ENCODE data around the gene CSF3R. TPM values are rescaled to one million over a fixed set of nuclear protein-coding genes. Genes with fewer than 3 reads are reported as not detected.

The CSF3R gene
- total RNA-seq, 2 donors from 2014 or later, result 3.9 to 17.0 TPM

DNA sequence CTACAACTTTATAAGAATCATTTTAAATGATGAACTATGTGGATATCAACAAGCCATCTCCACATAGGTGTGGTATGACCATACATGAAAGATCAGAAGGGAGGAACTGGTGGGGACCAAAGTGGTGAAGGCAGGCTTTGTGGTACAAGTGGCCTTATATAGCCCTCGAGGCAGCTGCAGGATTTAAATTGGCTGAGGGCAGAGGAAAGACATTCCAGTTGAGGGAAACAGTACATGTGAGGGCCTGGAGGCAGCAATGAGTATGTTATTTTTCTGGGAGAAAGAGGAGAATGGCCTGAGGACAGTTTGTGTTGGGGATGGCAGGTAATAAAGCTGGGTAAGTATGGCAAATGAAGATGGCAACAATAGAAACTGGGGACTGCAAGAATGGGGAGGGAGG is 49.6 kb downstream of the CSF3R start:
- H3K4me3 ChIP-seq, result no peak overlapping the region
- TF ChIP-seq POLR2AphosphoS5 (IDR thresholded peaks at IDR 0.05) (no peak), POLR2A (IDR thresholded peaks at IDR 0.05) (no peak)
- TF ChIP-seq, protein P1, sequence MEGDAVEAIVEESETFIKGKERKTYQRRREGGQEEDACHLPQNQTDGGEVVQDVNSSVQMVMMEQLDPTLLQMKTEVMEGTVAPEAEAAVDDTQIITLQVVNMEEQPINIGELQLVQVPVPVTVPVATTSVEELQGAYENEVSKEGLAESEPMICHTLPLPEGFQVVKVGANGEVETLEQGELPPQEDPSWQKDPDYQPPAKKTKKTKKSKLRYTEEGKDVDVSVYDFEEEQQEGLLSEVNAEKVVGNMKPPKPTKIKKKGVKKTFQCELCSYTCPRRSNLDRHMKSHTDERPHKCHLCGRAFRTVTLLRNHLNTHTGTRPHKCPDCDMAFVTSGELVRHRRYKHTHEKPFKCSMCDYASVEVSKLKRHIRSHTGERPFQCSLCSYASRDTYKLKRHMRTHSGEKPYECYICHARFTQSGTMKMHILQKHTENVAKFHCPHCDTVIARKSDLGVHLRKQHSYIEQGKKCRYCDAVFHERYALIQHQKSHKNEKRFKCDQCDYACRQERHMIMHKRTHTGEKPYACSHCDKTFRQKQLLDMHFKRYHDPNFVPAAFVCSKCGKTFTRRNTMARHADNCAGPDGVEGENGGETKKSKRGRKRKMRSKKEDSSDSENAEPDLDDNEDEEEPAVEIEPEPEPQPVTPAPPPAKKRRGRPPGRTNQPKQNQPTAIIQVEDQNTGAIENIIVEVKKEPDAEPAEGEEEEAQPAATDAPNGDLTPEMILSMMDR (IDR thresholded peaks at IDR 0.05), result no peak
- no peaks in the 10 kb centered on the region for H3K9me3 ChIP-seq
- H3K36me3 ChIP-seq, result no peaks in the 10 kb centered on the region
- H3K27me3 ChIP-seq (replicated peaks; ENCODE audit: insufficient read depth), result no peaks in the 10 kb centered on the region
- H3K27ac ChIP-seq, result no peak overlapping the region
- intact Hi-C loops (cut with DNase I), result no loop called here
- 52% methylated on average over 1 of the region's 1 CpG for WGBS
- H3K4me1 ChIP-seq (replicated peaks), result no peaks in the 10 kb centered on the region
- DNase-seq (ENCODE audit: low spot score), result no peak

DNA sequence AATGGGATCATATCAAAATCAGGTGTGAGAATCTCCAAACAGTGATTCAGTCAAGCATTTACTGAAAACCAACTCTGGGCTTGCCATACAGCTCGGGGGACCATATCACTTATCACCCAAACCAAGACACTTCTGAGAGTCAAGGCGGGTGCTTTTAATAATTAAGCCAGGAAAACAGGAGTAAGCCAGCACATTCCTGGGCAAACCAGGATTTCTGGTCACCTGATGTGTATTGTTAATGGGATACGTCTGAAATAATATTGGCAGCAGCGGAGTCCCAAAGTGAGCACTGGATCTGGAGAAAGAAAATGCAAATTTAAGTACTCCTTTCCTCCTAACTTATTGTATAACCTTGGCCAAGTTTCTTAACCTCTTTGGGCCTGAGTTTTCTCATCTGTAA is 50.1 kb downstream of the CSF3R start:
- Histone ChIP-seq H3K4me1 (replicated peaks) (no peaks in the 10 kb centered on the region), H3K9me3 (no peaks in the 10 kb centered on the region), H3K4me3 (no peak overlapping the region), H3K27ac (no peak overlapping the region), H3K27me3 (replicated peaks; ENCODE audit: insufficient read depth) (no peaks in the 10 kb centered on the region), H3K36me3 (no peaks in the 10 kb centered on the region)
- WGBS, result 32% methylated on average over 4 of the region's 4 CpGs
- intact Hi-C loops (cut with DNase I), result no loop called here
- DNase-seq (ENCODE audit: low spot score), result no peak
- TF ChIP-seq POLR2A (IDR thresholded peaks at IDR 0.05) (no peak), POLR2AphosphoS5 (IDR thresholded peaks at IDR 0.05) (peak; percentile 22)
- TF ChIP-seq, protein P1 (IDR thresholded peaks at IDR 0.05), result no peak

DNA sequence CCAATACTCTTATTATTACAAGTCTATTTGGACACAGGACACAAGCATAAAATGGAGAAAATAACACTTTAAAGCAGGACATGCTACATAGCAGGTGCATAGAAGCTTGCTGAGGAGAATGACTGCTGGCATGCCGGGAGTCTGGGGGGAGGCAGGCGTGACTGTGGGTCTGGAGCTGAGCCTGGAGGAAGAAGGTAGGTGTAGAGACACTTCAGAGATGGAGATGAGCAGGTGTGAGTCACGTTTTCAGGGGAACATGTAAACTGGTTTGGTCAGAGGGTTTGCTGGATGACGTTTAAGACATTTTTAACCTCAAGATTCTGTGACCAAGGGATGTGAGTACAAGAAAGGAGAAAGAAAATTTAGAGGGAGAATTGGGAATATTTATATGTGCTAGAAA is 56.9 kb downstream of the CSF3R start:
- intact Hi-C loops (cut with DNase I), result loop anchor here (10.0 kb wide), 1 partner anchor 281 kb away; the partner anchor contains the start of gene TRAPPC3
- Histone ChIP-seq H3K27ac (no peak overlapping the region), H3K9me3 (no peaks in the 10 kb centered on the region), H3K27me3 (replicated peaks; ENCODE audit: insufficient read depth) (no peaks in the 10 kb centered on the region), H3K4me3 (no peak overlapping the region), H3K36me3 (no peaks in the 10 kb centered on the region), H3K4me1 (replicated peaks) (no peaks in the 10 kb centered on the region)
- WGBS, result 60% methylated on average over 4 of the region's 4 CpGs
- TF ChIP-seq, protein P1 (IDR thresholded peaks at IDR 0.05), result no peak
- no peak for TF ChIP-seq POLR2AphosphoS5 (IDR thresholded peaks at IDR 0.05)
- no peak for TF ChIP-seq POLR2A (IDR thresholded peaks at IDR 0.05)
- no peak for DNase-seq (ENCODE audit: low spot score)

DNA sequence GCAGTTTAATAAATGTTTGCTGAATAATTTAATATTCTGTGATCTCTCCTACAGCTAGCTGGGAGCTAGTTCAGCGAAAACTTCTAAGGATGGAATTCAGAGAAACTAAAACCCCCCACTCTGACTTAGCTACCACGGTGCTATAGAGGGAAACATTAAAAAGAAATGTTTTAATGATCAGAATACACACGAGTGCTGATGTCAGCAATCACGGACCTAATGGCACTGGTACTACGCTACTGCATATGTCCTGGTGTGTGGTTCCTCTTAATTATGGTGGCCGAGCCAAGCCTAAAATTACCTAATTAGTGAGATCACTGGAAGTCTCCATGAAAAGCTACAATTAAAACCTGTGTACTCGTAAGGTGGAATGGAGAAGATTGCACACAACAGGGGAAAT is 61.1 kb downstream of the CSF3R start:
- no peak overlapping the region for H3K27ac ChIP-seq
- no peak for TF ChIP-seq POLR2A (IDR thresholded peaks at IDR 0.05)
- TF ChIP-seq, protein P1 (IDR thresholded peaks at IDR 0.05), result no peak
- no peak for TF ChIP-seq POLR2AphosphoS5 (IDR thresholded peaks at IDR 0.05)
- no peaks in the 10 kb centered on the region for H3K4me1 ChIP-seq (replicated peaks)
- H3K9me3 ChIP-seq, result no peaks in the 10 kb centered on the region
- H3K4me3 ChIP-seq, result no peak overlapping the region
- no peak for DNase-seq (ENCODE audit: low spot score)
- H3K36me3 ChIP-seq, result no peaks in the 10 kb centered on the region
- intact Hi-C loops (cut with DNase I), result loop anchor here (2.0 to 10.0 kb wide), 2 partner anchors 79 to 277 kb away; partner anchors contain the start of gene TRAPPC3
- H3K27me3 ChIP-seq (replicated peaks; ENCODE audit: insufficient read depth), result no peaks in the 10 kb centered on the region
- 81% methylated on average over 7 of the region's 7 CpGs for WGBS

DNA sequence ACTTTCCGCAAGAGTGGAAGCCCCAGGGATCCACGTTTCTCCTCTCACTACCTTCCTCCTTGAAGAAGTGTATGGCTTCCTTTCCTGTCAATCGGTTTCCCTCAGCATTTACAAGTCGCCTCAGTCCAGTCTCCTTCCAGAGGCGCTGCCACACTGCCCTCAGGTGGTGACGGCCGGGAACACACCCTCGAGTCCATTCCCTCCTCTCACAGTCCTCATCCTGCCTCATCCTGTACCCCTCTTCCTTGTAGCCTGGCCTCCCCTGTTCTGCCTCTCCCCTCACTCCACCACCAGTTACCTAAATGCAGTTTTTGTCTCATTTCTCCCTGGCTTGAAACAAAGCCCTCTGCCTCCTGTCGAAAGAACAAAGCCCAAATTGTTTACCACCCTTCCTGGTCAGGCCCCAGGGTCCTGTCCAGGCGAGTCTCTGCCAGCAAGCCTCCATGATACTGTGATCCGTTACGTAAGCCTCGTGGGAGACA is 61.8 kb downstream of the CSF3R start:
- 11% methylated on average over 13 of the region's 13 CpGs for WGBS
- H3K27me3 ChIP-seq (replicated peaks; ENCODE audit: insufficient read depth), result no peaks in the 10 kb centered on the region
- no peak overlapping the region for H3K27ac ChIP-seq
- intact Hi-C loops (cut with DNase I), result loop anchor here (2.0 to 10.0 kb wide), 2 partner anchors 78 to 276 kb away; partner anchors contain the start of gene TRAPPC3
- H3K4me1 ChIP-seq (replicated peaks), result no peaks in the 10 kb centered on the region
- H3K36me3 ChIP-seq, result no peaks in the 10 kb centered on the region
- H3K4me3 ChIP-seq, result no peak overlapping the region
- TF ChIP-seq, protein P1 (IDR thresholded peaks at IDR 0.05), result peak; percentile 70 to 95 (median 86)
- TF ChIP-seq POLR2AphosphoS5 (IDR thresholded peaks at IDR 0.05) (peak; percentile 79), POLR2A (IDR thresholded peaks at IDR 0.05) (no peak)
- H3K9me3 ChIP-seq, result no peaks in the 10 kb centered on the region
- DNase-seq (ENCODE audit: low spot score), result peak; percentile 84

All from prostate gland (tissue), 2 donors.